CD4-positive, alpha-beta T cell treated with Interleukin-6 for 4 hours (primary cell): Measurements from ENCODE around the gene SYCP1.
"Not testable (repeated sequence)": the region's sequence is repeated elsewhere in the genome, so short reads cannot be mapped to it uniquely, and the experiment has no call there.

Source experiments
- DNase-seq: peaks from one replicate; pipeline ENCODE4 v3.0.0-alpha.2; 2020; ENCODE audit warnings: mixed read lengths

The SYCP1 gene, protein sequence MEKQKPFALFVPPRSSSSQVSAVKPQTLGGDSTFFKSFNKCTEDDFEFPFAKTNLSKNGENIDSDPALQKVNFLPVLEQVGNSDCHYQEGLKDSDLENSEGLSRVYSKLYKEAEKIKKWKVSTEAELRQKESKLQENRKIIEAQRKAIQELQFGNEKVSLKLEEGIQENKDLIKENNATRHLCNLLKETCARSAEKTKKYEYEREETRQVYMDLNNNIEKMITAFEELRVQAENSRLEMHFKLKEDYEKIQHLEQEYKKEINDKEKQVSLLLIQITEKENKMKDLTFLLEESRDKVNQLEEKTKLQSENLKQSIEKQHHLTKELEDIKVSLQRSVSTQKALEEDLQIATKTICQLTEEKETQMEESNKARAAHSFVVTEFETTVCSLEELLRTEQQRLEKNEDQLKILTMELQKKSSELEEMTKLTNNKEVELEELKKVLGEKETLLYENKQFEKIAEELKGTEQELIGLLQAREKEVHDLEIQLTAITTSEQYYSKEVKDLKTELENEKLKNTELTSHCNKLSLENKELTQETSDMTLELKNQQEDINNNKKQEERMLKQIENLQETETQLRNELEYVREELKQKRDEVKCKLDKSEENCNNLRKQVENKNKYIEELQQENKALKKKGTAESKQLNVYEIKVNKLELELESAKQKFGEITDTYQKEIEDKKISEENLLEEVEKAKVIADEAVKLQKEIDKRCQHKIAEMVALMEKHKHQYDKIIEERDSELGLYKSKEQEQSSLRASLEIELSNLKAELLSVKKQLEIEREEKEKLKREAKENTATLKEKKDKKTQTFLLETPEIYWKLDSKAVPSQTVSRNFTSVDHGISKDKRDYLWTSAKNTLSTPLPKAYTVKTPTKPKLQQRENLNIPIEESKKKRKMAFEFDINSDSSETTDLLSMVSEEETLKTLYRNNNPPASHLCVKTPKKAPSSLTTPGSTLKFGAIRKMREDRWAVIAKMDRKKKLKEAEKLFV

GRCh38 chr1:114854693-114855320, at the start of gene SYCP1:
Gene SYCP1, plus strand, starts transcription at chr1:114854863. Its CDS starts 602 bp downstream, at chr1:114855465.
- DNase-seq: no peak

- no peak for DNase-seq
Observed at GRCh38 chr1:114819869-114820268, 34.8 kb upstream of the SYCP1 start.

DNA sequence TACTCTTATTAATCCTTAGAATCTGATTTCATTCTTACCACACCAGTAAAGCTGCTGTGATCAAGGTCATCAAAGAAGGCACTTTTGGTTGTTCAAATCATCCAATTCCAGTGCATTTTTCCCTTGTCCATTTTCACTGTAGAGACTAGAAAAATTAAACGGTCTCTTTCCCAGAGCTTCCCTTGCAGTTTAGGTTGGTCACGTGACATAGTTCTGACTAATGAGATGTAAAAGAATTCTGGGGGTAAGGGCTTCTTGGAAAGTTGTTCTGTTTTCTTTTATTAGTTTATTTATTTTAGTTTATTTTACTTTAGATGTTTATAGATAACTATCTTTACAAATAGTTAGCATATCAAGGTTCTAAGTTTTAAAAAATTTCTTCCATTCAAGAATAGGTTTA, 34.3 kb upstream of the SYCP1 start:
- no peak for DNase-seq

DNA sequence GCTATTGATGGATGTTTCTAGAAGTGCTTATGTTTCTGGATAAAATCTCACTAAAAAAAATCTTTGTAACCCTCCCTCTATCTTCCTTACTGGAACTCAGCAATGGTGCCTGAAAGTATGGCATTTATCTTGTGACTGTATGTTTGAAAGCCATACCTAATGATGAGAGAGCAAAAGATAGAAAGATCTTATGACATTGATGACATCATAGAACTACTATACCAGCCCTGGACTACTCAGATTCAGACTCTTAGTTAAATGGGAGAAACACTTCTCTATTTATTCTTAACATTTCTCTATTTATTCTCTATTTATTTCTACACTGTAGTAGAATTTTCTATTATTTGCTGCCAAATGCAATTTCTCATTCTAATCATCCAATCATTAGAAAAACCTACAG, 32.7 kb upstream of the SYCP1 start:
- no peak for DNase-seq

DNA sequence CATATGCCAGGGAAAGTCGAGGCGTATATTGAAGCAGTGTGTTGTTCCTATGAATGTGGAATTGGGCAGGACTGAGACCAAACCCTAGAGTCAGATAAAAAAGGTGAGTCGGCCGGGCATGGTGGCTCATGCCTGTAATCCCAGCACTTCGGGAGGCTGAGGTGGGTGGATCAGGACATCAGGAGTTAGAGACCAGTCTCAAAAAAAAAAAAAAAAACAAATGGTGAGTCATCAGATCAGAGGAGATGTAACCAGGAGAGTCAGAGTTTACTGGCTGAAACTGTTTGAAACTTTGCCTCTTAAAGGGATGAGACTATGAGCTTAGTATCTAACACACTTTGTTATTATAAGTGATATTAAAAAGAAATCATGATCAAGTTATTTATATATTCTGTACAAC, 26.4 kb upstream of the SYCP1 start:
- no peak for DNase-seq

DNA sequence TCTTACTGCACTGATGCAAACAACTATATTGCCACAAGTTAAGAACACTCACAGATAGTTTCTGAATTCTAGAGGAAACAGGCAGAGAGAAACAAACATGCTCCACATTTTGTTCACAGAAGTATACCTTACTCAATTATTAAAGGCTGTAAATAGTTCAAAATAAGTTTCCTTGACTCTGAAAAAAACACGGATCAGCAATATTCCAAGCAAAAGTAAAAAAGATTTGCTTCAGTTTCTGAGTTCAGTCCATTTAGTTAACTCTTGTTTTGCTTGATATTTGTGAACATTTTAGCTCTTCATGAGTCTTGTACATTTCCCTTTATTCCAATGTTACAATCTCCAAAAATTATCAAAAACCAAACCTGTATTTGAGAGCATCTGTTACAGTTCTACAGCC, 24.6 kb upstream of the SYCP1 start:
- DNase-seq: not testable (repeated sequence)

DNA sequence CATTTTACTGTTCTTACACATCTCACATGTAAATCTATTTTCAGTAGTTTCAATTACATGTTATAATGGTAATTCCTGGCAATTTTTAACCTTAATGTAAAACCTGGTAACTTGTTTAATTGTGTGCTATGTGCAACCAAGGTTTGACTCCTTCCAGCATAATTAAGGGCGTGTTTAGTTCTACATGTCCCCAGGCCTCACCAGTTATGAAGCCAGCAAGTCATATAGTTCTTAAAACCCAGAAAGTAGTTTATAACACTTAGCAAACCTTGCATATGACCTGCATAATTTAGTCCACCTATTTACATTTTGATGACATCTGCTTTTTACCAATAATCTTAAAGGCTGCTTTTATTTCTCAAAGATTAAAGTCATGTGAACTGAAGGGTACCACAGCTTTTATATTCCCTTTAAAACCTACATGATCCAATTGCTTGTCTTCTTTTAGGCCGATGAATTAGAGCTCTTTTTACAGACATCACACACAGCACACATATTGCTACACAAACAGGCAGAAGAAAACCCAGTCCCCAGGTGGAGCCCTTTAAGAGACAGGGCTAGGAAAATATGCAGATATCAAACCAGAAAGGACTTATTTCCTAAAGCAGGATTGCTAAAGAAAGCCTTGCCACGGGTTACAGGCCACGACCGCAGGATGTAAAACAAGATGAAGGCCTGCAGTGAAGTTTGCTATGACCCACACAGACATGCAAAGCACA, 23.2 kb upstream of the SYCP1 start:
- no peak for DNase-seq

DNA sequence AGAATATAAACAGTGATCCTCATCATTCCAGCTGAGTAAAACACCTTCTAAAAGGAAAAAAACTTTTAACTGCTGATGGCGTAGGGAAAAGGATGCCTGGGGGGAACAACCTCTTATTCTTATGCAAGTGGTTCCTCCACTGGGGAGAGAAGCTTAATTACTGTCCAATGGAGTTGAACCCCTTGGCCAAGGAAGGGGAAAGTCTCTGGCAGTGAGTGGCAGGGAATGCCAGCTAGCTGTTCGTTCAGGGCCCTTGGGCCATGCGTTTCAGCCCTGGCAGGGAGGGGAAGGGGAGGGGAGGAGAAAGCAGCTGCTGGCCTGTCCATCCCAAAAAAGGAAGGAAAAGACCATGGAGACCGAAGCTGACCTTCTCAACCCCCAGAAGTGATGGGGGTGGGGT, 22.6 kb upstream of the SYCP1 start:
- DNase-seq: no peak

DNA sequence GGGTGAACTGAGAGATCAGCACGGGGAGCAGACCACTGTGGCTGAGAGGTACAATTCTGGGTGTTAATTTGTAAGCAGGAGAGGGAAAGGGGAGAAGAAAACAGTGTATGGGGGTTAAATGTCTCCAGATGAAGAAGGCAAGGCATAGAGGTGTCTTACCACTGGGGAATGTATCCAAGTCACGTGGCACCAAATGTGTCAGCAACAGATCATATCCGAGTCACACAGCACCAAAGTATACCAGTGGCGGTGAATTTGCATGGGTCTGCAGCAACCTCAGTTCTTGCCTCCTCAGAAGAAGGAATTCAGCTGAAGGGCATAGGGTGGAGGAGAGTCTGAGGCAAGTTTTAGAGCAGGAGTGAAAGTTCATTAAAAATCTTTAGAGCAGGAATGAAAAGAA, 21.2 kb upstream of the SYCP1 start:
- no peak for DNase-seq

DNA sequence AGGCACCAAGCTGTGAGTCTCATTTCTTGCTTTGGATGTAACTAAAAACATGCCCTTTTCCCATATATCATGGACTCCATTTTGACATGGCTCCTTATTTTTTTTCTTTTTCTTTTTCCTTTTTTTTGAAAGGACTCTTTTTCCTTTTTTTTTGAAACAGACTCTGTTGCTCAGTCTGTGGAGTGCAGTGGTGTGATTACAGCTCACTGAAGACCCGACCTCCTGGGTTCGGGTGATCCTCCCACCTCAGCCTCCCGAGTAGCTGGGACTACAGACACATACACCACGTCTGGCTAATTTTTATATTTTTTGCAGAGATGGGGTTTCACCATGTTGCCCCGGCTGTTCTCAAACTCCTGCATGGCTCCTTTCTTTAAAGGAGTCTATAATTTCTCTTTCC, 10.4 kb upstream of the SYCP1 start:
- DNase-seq: no peak

- DNase-seq: no peak
Observed at GRCh38 chr1:114853584-114853983, 1.1 kb upstream of the SYCP1 start.

DNA sequence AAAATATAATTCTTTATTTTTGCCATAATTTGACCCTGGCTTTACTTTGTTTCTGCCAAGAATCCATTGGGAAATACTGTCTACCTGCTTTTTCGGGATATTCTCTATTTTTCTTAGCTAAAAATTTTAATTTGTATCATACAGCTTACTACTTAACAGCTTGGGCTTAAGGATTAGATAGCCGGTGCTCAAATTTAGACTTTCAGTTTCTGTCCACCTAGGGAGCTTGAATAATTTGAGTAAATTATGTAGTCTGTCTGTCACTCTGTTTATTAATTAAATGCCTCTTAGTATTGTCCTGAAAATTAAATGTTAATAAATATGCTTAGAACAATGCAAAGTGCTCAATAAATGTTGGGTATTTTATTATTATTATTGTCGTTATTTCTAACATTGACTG, 6.7 kb downstream of the SYCP1 start:
- DNase-seq: no peak

DNA sequence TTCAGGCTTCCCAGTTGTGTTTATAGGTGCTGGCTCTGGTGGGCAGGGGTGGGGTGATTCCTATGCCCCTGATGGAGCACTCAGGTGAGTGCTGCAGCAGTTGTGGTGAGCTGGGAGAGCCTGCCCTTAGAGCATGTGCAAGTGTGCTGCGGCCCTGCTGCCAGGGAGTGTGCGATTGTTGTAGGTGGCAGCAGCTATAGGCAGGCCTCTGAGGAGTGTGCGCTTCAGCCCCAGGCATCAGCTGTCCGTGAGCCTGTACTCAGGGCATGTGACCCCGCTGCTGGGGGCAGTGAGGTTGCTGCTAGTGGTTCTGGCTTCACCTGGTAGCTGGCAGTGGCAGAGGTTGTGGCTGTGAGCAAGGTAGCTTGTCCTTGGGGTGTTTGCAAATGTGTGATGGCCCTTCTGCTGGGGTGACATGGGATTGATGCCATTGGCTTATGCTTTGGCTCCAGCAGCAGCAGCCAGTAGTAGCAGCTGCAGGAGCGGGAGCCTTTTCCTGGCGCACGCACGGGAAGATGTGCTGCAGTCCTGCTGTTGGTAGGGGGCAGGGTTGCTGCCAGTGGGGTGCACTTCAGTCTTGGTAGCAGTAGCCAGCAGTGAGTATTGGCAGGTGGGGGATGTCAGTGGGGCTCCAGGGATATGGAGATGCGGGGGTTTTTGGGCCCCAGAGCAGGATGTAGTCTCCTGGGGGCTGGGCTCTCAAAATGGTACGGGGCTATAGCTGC, 37.7 kb downstream of the SYCP1 start:
- no peak for DNase-seq

- DNase-seq: no peak
Observed at GRCh38 chr1:114896795-114897194, 42.1 kb downstream of the SYCP1 start.

DNA sequence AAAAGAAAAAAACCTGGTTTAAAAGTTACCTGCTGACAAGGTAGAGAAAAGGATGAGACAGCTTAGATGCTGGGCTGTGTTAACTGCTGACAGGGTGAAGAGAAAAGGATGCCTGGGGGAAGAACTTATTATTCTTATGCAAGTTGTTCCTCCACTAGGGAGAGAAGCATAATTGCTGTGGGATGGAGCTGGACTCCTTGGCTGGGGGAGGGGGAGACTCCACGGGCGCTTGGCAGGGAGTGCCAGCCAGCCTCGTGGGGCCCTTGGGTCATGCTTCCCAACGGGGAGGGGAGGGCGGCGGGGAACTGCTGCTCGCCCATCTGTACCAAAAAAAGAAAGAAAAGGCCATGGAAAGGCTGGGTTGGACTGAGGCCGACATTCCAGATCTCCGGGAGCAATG, 47.2 kb downstream of the SYCP1 start:
- no peak for DNase-seq

DNA sequence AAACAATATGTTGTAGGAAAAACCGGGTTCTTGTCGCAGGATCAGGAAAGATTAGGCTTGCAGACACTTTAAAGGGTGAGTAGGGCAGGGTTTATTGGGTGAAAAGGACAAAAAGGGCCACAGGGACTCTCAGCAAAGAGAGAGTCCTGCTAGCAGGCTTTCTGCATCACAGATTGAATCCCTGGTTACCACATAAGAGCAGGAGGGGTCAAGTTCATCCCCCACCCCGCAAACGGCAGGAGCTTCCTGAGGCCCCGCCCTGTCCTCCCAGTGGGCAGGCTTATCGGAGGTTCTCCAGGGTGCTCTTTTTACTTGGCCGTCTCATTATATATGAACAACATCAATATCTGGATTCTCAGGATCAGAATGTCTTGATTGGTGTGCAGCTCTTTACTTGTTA, 47.7 kb downstream of the SYCP1 start:
- no peak for DNase-seq

DNA sequence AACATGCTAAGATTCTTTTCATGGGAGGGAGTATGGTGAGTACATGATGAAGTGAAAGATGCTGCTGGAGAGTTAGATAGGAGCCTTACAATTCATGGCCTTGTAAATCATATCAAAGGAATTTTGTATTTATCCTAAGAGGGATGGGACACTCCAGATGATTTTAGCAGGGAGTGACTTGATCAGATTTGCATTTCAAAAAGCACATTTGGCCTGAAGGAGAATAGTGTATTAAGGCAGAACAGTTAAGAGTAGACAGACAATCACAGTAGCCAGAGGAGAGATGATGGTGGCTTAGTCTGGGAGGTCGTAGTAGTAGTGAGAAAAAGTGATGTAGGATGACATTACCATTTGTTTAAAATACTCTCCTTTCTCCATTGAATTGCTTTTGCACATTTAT, 48.8 kb downstream of the SYCP1 start:
- DNase-seq: no peak

GRCh38 chr1:114915720-114916119, 61.1 kb downstream of the SYCP1 start:
- DNase-seq: not testable (repeated sequence)

DNA sequence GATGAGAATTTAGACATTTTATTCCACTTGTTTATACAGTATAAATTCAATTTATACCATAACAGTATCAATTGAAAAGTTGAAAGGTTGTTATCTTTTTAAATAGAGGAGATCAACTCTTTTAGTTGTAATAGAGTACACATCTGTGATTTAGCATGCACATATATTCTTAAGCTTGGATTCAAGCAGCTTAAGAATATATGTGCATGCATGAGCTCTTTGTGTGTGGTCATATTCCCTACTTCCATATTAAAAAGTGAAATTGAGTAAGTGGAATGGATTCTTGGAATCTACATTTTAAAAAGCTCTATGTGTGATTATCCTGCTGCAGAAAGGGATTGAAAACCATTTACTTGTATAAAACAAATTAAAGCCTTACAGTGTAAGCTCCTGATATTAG, 71.9 kb downstream of the SYCP1 start:
- no peak for DNase-seq

GRCh38 chr1:114927401-114927800, 72.7 kb downstream of the SYCP1 start:
- no peak for DNase-seq

- DNase-seq: no peak
Observed at GRCh38 chr1:114956570-114956969, 101.9 kb downstream of the SYCP1 start.

DNA sequence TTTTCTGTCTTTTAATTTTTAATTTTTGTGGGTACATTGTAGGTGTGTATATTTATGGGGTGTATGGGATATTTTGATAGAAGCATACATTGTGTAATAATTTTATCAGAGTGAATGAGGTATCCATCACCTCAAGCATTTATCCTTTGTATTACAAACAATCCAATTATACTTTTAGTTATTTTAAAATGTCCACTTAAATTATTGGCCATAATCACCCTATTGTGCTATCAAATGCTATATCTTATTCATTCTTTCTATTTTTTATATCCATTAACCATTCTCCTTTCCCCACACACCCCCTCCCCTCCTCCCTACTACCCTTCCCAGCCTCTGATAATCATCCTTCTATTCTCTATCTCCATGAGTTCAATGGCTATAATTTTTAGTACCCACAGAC, 104.8 kb downstream of the SYCP1 start:
- DNase-seq: no peak
